BJ (cell line): ENCODE results near the gene SHH. TPM values are rescaled to one million over a fixed set of nuclear protein-coding genes. Genes with fewer than 3 reads are reported as not detected.

Source experiments
- CTCF ChIA-PET: fragments of 350-600 bp; formaldehyde crosslinking; extraction: SDS; loops from one replicate; lab custom pipeline; 2021; ENCODE audit warnings: antibody characterized with exemption, inconsistent platforms; lab: Yijun Ruan, JAX
- POLR2A ChIA-PET: fragments of 300-600 bp; sonication (Branson Sonifier 250); formaldehyde crosslinking; extraction: SDS; loops from one replicate; lab custom pipeline; 2021; ENCODE audit warnings: antibody characterized with exemption; lab: Charles Lee
- DNase-seq: peaks from one replicate; pipeline ENCODE4 v3.0.0-alpha.2; 2011; ENCODE audit warnings: low read depth
- H3K27me3 ChIP-seq: 2 replicates; pipeline ENCODE4 v1.6.0; 2011; ENCODE audit warnings: low read length; ENCODE audit not compliant: control insufficient read depth, insufficient read depth
- H3K36me3 ChIP-seq: 2 replicates; pipeline ENCODE4 v1.5.1; 2011; ENCODE audit warnings: low read length; ENCODE audit not compliant: control insufficient read depth, insufficient read depth
- H3K4me3 ChIP-seq: 2 replicates; pipeline ENCODE4 v1.5.1; 2011; ENCODE audit warnings: low read depth, mild to moderate bottlenecking, control low read depth, low read length
- CTCF ChIP-seq: IDR thresholded peaks from 2 replicates; pipeline ENCODE4 v1.5.1; 2011; ENCODE audit warnings: low read depth, mild to moderate bottlenecking, control low read depth, inconsistent platforms, low read length, moderate library complexity; ENCODE audit not compliant: insufficient read depth
- polyA plus RNA-seq: library from polyadenylated mRNA; depleted of rRNA; stranded (reverse); fragments of >200 nt; gene quantifications from 2 replicates; pipeline ENCODE4 v1.2.3, GENCODE V29; 2011

The SHH gene
- polyA plus RNA-seq, 1 experiment, result not detected

- Histone ChIP-seq H3K36me3 (no peaks in the 10 kb centered on the region), H3K4me3 (no peak overlapping the region), H3K27me3 (no peaks in the 10 kb centered on the region)
- POLR2A ChIA-PET, result no interaction called here
- CTCF ChIA-PET, result interaction anchor here (1.5 kb wide), 1 partner anchor 11 kb away, joined by 3 read pairs; no protein-coding TSS in a partner anchor
- TF ChIP-seq CTCF, result no peak
- DNase-seq, result no peak
Observed at GRCh38 chr7:155850001-155850436, 37.8 kb upstream of the SHH start.

- no peak overlapping the region for H3K4me3 ChIP-seq
- no peaks in the 10 kb centered on the region for H3K27me3 ChIP-seq
- POLR2A ChIA-PET, result no interaction called here
- no peak for TF ChIP-seq CTCF
- CTCF ChIA-PET, result no interaction called here
- H3K36me3 ChIP-seq, result no peaks in the 10 kb centered on the region
- DNase-seq, result no peak
Observed at GRCh38 chr7:155848691-155849669, 36.7 kb upstream of the SHH start.

GRCh38 chr7:155847821-155848435 lies 35.7 kb upstream of the SHH start:
- Histone ChIP-seq H3K36me3 (no peaks in the 10 kb centered on the region), H3K4me3 (no peak overlapping the region), H3K27me3 (no peaks in the 10 kb centered on the region)
- no peak for TF ChIP-seq CTCF
- ChIA-PET POLR2A (no interaction called here), CTCF (no interaction called here)
- no peak for DNase-seq

GRCh38 chr7:155846936-155847335 lies 34.7 kb upstream of the SHH start:
- CTCF ChIA-PET, result no interaction called here
- H3K4me3 ChIP-seq, result no peak overlapping the region
- POLR2A ChIA-PET, result no interaction called here
- no peaks in the 10 kb centered on the region for H3K36me3 ChIP-seq
- H3K27me3 ChIP-seq, result no peaks in the 10 kb centered on the region
- no peak for TF ChIP-seq CTCF
- no peak for DNase-seq

- no peaks in the 10 kb centered on the region for H3K27me3 ChIP-seq
- TF ChIP-seq CTCF, result no peak
- ChIA-PET CTCF (no interaction called here), POLR2A (no interaction called here)
- H3K4me3 ChIP-seq, result no peak overlapping the region
- H3K36me3 ChIP-seq, result no peaks in the 10 kb centered on the region
- no peak for DNase-seq
Observed at GRCh38 chr7:155846156-155846555, 33.9 kb upstream of the SHH start.
